Activated CD8-positive, alpha-beta memory T cell treated with anti-CD3 and anti-CD28 coated beads, Interleukin-2, amount 10 ng/mL, durations not matched to agents 7 days and 5 days (primary cell): ENCODE measurements around the gene ATL2. TPM values are rescaled to one million over a fixed set of nuclear protein-coding genes. Genes with fewer than 3 reads are reported as not detected.
"Not testable (repeated sequence)": the region's sequence is repeated elsewhere in the genome, so short reads cannot be mapped to it uniquely, and the experiment has no call there.

Experiments used
- ATAC-seq: fragments of 150-1000 bp; cut with Tn5 transposase; one replicate; pipeline ENCODE4 v1.10.0; 2021; ENCODE audit warnings: moderate library complexity
- CTCF ChIA-PET: fragments of 350-600 bp; sonication (Branson Sonifier 250); formaldehyde crosslinking; loops from one replicate; lab custom pipeline; 2021; ENCODE audit warnings: antibody characterized with exemption; lab: Charles Lee
- DNase-seq: peaks from one replicate; pipeline ENCODE4 v3.0.0-alpha.2; 2020
- H3K27ac Mint-ChIP-seq: one replicate; pipeline ENCODE4 v1.8.0; 2021; ENCODE audit warnings: mild to moderate bottlenecking, mixed read lengths
- H3K27me3 Mint-ChIP-seq: one replicate; pipeline ENCODE4 v1.8.0; 2021; ENCODE audit warnings: mixed read lengths
- H3K36me3 Mint-ChIP-seq: one replicate; pipeline ENCODE4 v1.8.0; 2021; ENCODE audit warnings: mild to moderate bottlenecking, mixed read lengths
- H3K4me1 Mint-ChIP-seq: one replicate; pipeline ENCODE4 v1.8.0; 2021; ENCODE audit warnings: mixed read lengths
- H3K4me3 Mint-ChIP-seq: one replicate; pipeline ENCODE4 v1.8.0; 2021; ENCODE audit warnings: mild to moderate bottlenecking, moderate library complexity, mixed read lengths
- H3K9me3 Mint-ChIP-seq: one replicate; pipeline ENCODE4 v1.8.0; 2022; ENCODE audit warnings: low read depth, mixed read lengths
- total RNA-seq, 2 experiments: library from RNA; stranded (reverse); gene quantifications; one replicate each; pipeline ENCODE4 v1.2.3, GENCODE V29; 2021

ATL2 gene
- total RNA-seq, 2 experiments from 2014 or later: 55.5 to 56.7 TPM

DNA sequence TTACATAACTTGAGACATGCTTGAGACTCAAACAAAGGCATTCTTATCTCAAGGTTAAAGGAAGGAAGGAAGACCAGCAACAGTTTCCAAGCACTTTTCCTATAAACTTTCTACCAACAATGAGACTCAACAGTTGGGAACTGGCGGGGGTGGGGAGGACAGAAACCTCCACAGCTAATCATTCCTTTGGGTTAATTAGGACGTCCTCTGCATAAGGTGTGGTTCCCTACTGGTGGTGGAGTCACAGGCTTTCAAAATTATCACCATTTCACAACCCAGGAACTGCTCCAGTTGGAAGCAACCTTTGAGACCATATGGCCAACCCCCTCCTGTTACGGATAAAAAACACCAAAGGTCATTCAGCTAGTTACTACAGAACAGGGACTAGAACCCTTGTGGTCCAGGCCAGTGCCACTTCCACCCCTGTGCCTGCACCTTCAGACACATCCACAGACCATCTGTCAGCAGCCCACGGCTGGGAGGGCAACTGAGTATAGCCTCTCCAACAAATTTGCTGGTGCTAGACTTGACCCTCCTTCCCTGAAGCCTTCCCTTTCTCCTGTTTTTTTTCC, 30.1 kb upstream of the ATL2 start:
- H3K4me1 Mint-ChIP-seq: no peaks in the 10 kb centered on the region
- ATAC-seq (no peak), DNase-seq (no peak)
- no peak overlapping the region for H3K4me3 Mint-ChIP-seq
- peaks cover 1% of the 10 kb centered on the region for H3K9me3 Mint-ChIP-seq
- peaks cover 8% of the 10 kb centered on the region for H3K27me3 Mint-ChIP-seq
- CTCF ChIA-PET: no interaction called here
- no peaks in the 10 kb centered on the region for H3K36me3 Mint-ChIP-seq
- no peak overlapping the region for H3K27ac Mint-ChIP-seq

DNA sequence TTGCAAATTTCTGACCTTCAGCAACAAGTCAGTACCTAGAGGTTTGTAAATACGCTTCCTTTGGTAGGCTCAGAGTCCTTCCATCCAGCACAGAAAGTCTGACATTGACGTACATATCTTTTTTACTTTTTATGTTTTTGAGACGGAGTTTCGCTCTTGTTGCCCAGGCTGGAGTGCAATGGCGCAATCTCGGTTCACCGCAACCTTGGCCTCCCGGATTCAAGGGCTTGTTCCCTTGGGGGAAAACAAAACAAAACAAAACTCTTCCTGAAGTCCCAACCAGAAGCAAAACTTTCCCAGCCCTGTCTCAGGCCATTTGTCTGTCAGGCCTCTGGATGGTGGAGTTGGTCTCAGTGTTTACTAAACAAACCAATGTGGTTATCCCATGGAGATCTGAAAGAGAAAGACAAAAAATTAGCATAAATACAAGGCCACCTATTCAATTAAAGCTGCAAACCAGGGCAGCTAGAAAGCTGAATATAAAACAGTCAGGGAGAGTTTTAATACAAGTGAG, 29.6 kb upstream of the ATL2 start:
- DNase-seq: no peak
- no peaks in the 10 kb centered on the region for H3K4me1 Mint-ChIP-seq
- no peak overlapping the region for H3K4me3 Mint-ChIP-seq
- no peak for ATAC-seq
- no peaks in the 10 kb centered on the region for H3K36me3 Mint-ChIP-seq
- H3K9me3 Mint-ChIP-seq: no peaks in the 10 kb centered on the region
- peaks cover 8% of the 10 kb centered on the region for H3K27me3 Mint-ChIP-seq
- H3K27ac Mint-ChIP-seq: no peak overlapping the region
- CTCF ChIA-PET: no interaction called here

DNA sequence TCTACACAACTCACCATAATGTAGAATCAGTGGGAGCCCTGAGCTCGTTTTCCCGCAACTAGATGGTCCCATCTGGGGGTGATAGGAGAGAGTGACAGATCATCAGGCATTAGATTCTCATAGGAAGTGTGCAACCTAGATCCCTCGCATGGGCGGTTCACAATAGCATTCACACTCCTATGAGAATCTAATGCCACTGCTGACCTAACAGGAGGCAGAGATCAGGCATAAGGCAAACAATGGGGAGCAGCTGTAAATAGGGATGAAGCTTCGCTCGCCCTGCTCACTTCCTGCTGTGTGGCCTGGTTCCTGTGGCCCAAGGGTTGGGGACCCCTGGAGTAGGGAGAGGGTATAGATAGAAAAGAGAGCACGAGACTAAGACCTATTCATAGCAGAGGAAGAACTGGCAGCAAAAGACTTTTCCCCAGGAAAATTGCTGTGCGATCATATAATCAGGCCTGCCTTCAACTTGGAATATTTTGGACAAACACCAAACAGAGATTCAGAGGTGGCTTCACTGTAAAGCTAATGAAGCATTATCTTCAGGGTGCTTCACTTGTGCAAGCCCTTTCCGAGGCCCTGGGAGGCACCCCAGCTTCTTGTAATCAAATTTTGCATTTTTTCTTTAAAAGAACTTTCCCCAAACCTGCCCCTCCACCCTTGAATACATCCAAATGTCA, 29.0 kb upstream of the ATL2 start:
- Mint-ChIP-seq H3K9me3 (no peaks in the 10 kb centered on the region), H3K4me3 (no peak overlapping the region), H3K27ac (no peak overlapping the region), H3K4me1 (no peaks in the 10 kb centered on the region), H3K36me3 (no peaks in the 10 kb centered on the region), H3K27me3 (peaks cover 8% of the 10 kb centered on the region)
- CTCF ChIA-PET: no interaction called here
- DNase-seq: no peak
- ATAC-seq: no peak

DNA sequence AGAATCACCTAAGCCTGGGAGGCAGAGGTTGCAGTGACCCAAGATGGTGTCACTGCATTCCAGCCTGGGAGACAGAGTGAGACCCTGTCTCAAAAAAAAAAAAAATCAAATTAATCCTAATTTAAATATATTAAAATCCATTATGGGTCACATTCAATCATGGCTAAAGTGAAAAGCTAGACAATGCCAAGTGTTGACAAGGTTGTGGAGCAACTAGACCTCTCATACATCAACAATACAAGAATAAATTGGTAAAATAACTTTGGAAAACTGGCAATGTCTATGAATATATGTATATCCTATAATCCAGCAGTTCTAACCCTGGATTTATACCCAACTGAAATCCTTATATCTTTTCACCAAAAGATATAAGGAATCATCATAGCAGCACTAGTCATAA, 23.4 kb upstream of the ATL2 start:
- Mint-ChIP-seq H3K36me3 (no peaks in the 10 kb centered on the region), H3K4me3 (no peak overlapping the region), H3K27ac (no peak overlapping the region), H3K27me3 (peaks cover 9% of the 10 kb centered on the region), H3K4me1 (no peaks in the 10 kb centered on the region), H3K9me3 (no peaks in the 10 kb centered on the region)
- ATAC-seq: no peak
- DNase-seq: no peak
- CTCF ChIA-PET: interaction anchor here (1.1 kb wide), 1 partner anchor 37 kb away, joined by 3 read pairs; no protein-coding TSS in a partner anchor

DNA sequence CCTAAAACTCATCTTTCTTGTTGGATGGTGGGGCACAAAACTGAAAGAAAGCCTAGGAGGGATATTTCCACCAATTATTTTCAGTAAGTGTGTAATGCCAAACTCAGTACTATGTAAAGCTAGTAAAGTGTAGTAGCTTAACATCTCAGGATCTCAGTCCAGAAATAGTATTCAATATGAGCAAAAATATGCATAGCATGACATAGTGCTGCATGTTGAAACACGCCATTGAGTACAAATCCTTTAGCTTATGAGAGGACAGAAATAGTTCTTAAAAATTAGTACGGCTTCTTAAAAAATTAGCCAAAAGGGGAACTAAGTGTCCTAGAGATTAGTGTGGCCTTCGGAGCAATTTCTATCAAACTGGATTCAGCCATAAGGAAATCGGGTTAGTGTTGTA, 21.7 kb upstream of the ATL2 start:
- ATAC-seq: no peak
- CTCF ChIA-PET: no interaction called here
- Mint-ChIP-seq H3K4me3 (no peak overlapping the region), H3K9me3 (no peaks in the 10 kb centered on the region), H3K27me3 (peaks cover 17% of the 10 kb centered on the region), H3K36me3 (no peaks in the 10 kb centered on the region), H3K4me1 (peaks cover 12% of the 10 kb centered on the region), H3K27ac (no peak overlapping the region)
- DNase-seq: no peak

DNA sequence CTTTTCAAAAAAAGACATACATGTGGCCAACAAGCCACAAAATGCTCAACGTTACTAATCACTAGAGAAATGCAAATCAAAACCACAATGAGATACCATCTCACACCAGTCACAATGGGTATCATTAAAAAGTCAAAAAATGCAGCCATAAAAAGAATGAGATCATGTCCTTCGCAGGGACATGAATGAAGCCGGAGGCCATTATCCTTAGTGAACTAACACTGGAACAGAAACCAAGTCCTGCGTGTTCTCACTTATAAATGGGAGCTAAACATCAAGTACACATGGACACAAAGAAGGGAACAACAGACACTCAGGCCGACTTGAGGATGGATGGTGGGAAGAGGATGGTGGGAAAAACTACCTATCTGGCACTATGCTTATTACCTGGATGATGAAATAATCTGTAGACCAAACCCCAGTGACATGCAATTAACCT, 17.8 kb upstream of the ATL2 start:
- H3K36me3 Mint-ChIP-seq: no peaks in the 10 kb centered on the region
- H3K27me3 Mint-ChIP-seq: peaks cover 26% of the 10 kb centered on the region
- peaks cover 12% of the 10 kb centered on the region for H3K4me1 Mint-ChIP-seq
- H3K27ac Mint-ChIP-seq: peak overlapping the region; percentile 18
- no peak overlapping the region for H3K4me3 Mint-ChIP-seq
- DNase-seq (no peak), ATAC-seq (peak; percentile 39)
- H3K9me3 Mint-ChIP-seq: no peaks in the 10 kb centered on the region
- CTCF ChIA-PET: no interaction called here

DNA sequence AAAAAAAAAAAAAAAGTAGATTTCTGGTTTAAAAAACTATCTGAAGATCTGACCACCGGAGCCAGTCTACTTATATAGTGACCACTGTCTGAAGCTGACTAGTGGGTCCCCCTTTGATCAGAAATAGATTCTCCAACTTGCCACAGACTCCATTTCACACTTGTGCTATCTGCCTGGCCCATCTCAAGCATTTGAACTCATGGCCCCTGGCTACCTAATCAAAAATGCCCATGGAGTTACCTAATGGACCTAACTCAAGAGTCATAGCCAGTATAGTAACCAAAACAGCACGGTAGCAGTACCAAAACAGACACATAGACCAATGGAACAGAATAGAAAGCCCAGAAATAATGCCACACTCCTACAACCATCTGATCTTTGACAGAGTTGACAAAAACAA, 17.0 kb upstream of the ATL2 start:
- H3K4me1 Mint-ChIP-seq: peaks cover 13% of the 10 kb centered on the region
- CTCF ChIA-PET: interaction anchor here (1.2 kb wide), 1 partner anchor 28 kb away, joined by 3 read pairs; no protein-coding TSS in a partner anchor
- no peaks in the 10 kb centered on the region for H3K36me3 Mint-ChIP-seq
- no peak overlapping the region for H3K4me3 Mint-ChIP-seq
- ATAC-seq: no peak
- H3K27me3 Mint-ChIP-seq: peaks cover 26% of the 10 kb centered on the region
- no peak for DNase-seq
- no peak overlapping the region for H3K27ac Mint-ChIP-seq
- no peaks in the 10 kb centered on the region for H3K9me3 Mint-ChIP-seq

DNA sequence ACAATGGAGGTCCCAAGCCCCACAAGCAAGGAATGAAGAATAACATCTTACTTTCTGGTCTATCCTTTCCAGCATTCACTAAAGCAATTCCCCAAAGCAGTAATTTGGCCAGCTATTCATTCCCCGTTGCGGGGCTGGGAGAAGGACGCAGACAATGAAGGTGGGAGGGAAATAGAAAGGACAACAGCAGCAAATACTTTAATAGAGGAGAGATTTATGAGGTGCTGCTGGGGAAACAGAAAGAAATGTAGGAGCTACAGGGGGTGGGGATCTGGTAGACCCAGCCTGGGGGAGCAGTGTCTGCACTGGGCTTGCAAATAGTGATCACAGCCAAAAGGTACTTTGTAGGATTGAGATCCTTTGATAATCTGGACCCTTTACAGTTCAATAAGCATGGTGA, 13.9 kb upstream of the ATL2 start:
- DNase-seq (no peak), ATAC-seq (no peak)
- Mint-ChIP-seq H3K27ac (no peak overlapping the region), H3K9me3 (no peaks in the 10 kb centered on the region), H3K4me3 (no peak overlapping the region), H3K36me3 (no peaks in the 10 kb centered on the region), H3K4me1 (peaks cover 28% of the 10 kb centered on the region), H3K27me3 (peaks cover 20% of the 10 kb centered on the region)
- CTCF ChIA-PET: interaction anchor here (1.4 kb wide), 1 partner anchor 15 kb away, joined by 4 read pairs; no protein-coding TSS in a partner anchor

DNA sequence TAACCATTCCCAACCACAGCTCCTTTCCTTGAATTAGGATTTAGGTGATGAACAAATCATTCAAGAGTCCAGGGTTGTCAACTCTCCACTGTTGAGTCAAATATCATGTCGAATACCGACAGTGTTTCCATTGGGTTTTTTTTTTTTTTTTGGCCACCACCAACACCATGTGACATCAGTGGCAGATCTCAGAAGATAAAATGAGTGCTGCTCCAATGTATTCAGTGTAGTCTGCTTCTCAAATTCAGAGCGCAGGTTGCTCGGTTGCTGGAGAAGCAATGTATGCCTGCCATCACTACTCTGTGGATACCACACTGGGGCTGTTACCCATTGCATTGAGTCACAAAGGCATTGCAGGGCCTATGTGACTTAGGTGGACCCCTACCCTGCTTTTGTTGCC, 10.8 kb upstream of the ATL2 start:
- CTCF ChIA-PET: interaction anchor here (0.6 to 1.6 kb wide), 4 partner anchors 11 to 355 kb away, joined by 3 to 9 read pairs (median 4); partner anchors contain the start of gene ATL2
- peak overlapping the region; percentile 63 for H3K27ac Mint-ChIP-seq
- peaks cover 6% of the 10 kb centered on the region for H3K27me3 Mint-ChIP-seq
- no peak overlapping the region for H3K4me3 Mint-ChIP-seq
- no peaks in the 10 kb centered on the region for H3K9me3 Mint-ChIP-seq
- peak; percentile 73 for ATAC-seq
- no peaks in the 10 kb centered on the region for H3K36me3 Mint-ChIP-seq
- peak; percentile 41 for DNase-seq
- peaks cover 15% of the 10 kb centered on the region for H3K4me1 Mint-ChIP-seq

DNA sequence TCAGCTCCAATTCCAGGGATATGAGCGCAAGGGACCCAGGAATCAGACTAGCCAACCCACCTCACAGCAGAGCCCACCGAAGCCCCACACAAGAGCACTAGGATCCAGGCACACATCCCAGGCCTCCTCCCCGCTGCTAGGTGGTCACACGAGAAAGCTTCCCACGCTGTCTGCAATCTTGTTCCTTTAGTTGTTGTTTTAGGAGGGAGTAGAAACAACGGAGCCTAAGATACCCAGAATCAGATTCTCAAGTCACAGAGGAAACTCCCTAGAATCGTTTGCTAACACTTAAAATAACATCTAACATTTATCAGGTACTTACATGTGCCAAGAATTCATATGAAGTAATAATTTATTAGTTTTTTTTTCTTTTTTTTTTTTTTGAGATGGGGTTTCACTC, 9.7 kb upstream of the ATL2 start:
- H3K27ac Mint-ChIP-seq: no peak overlapping the region
- H3K4me1 Mint-ChIP-seq: peaks cover 15% of the 10 kb centered on the region
- ATAC-seq (no peak), DNase-seq (no peak)
- no peaks in the 10 kb centered on the region for H3K36me3 Mint-ChIP-seq
- peaks cover 6% of the 10 kb centered on the region for H3K27me3 Mint-ChIP-seq
- CTCF ChIA-PET: interaction anchor here (1.6 kb wide), 1 partner anchor 10 kb away, joined by 9 read pairs; the partner anchor contains the start of gene ATL2
- H3K9me3 Mint-ChIP-seq: no peaks in the 10 kb centered on the region
- H3K4me3 Mint-ChIP-seq: no peak overlapping the region

DNA sequence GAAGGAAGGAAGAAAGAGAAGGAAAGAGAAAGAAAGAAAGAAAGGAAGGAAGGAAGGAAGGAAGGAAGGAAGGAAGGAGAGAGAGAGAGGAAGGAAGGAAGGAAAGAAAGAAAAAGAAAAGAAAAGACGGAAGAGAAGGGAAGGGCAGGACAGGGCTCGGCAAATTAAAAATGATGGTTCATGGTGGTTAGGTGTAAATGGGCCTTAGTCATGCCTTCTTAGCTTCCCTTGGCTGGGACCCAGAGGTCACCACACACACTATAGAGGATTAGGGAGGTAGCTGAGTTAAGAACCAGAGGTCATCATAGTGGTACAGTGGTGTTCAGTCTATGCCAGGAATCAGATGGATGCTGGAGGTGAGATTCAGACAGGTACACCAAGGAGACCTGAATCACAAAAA, 9.3 kb upstream of the ATL2 start:
- Mint-ChIP-seq H3K36me3 (no peaks in the 10 kb centered on the region), H3K9me3 (no peaks in the 10 kb centered on the region), H3K27me3 (peaks cover 3% of the 10 kb centered on the region), H3K4me1 (peaks cover 20% of the 10 kb centered on the region), H3K4me3 (no peak overlapping the region), H3K27ac (no peak overlapping the region)
- no peak for ATAC-seq
- CTCF ChIA-PET: interaction anchor here (1.6 kb wide), 1 partner anchor 10 kb away, joined by 9 read pairs; the partner anchor contains the start of gene ATL2
- DNase-seq: no peak

DNA sequence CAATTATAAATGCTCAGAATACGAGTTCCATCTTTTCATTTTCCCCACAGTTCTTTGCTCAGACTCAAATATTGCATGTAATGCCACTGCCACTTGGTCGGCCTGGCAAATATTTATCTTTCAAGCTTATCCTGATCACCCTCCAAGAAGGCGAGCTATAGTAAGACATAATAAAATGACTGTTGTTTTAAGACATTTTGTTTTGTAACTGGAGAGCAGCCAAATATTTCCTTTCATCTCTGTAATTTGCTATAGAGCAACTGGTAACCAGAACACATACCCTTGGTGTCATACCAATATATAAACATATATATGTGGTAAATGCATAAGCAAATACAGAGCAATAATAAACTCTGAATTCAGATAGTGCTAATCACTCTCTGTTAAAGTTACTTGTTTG, 7.3 kb upstream of the ATL2 start:
- Mint-ChIP-seq H3K4me3 (no peak overlapping the region), H3K9me3 (no peaks in the 10 kb centered on the region), H3K4me1 (peaks cover 32% of the 10 kb centered on the region), H3K27me3 (no peaks in the 10 kb centered on the region), H3K36me3 (no peaks in the 10 kb centered on the region), H3K27ac (no peak overlapping the region)
- CTCF ChIA-PET: interaction anchor here (0.6 kb wide), 1 partner anchor 274 kb away, joined by 3 read pairs; no protein-coding TSS in a partner anchor
- ATAC-seq (no peak), DNase-seq (no peak)

DNA sequence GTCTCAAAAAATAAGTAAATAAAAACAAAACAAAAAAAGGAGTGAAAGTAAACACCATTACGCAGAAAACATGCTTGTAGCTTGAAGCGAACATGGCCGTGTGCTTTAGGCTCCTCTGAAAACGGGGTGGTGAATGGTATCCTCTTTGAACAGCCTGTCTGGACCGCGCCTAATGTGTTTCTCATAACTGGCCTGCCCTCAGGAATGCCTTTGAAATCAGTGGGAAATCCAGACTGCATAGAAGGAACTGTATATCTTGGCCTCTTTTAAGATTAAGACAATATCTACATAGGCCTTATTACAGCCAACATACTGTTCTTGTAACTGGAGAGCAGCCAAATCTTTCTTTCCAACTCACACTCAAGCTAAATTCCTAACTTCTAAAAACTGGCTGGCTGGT, 6.7 kb upstream of the ATL2 start:
- H3K27me3 Mint-ChIP-seq, H3K27ac Mint-ChIP-seq, H3K4me3 Mint-ChIP-seq, ATAC-seq, H3K9me3 Mint-ChIP-seq, H3K36me3 Mint-ChIP-seq, DNase-seq: not testable (repeated sequence)
- CTCF ChIA-PET: interaction anchor here (1.2 kb wide), 1 partner anchor 124 kb away, joined by 4 read pairs; no protein-coding TSS in a partner anchor
- H3K4me1 Mint-ChIP-seq: peaks cover 30% of the 10 kb centered on the region
